GM23338 (cell line): Measurements from ENCODE around the gene ZNF546. TPM values are rescaled to one million over a fixed set of nuclear protein-coding genes. Genes with fewer than 3 reads are reported as not detected.

Experiments
- ATAC-seq: fragments of 200-7000 bp; cut with Tn5 transposase; 3 replicates; pipeline ENCODE4 v1.9.1; 2020
- DNase-seq: peaks from one replicate; pipeline ENCODE4 v3.0.0-alpha.2; 2015; ENCODE audit warnings: low spot score
- H2AFZ ChIP-seq: fragments of 200-600 bp; sonication (generic); 2 replicates; pipeline ENCODE4 v1.8.0; 2016; ENCODE audit warnings: antibody characterized with exemption, mild to moderate bottlenecking, moderate library complexity
- H3F3A ChIP-seq: fragments of 200-600 bp; sonication (generic); replicated peaks from 2 replicates; pipeline ENCODE4 v1.8.0; 2017; ENCODE audit warnings: antibody characterized with exemption, mixed run types, low read depth
- H3K27ac ChIP-seq: fragments of 200-600 bp; sonication (generic); 2 replicates; pipeline ENCODE4 v1.6.1; 2016; ENCODE audit warnings: low read depth
- H3K27me3 ChIP-seq: fragments of 200-600 bp; sonication (generic); 2 replicates; pipeline ENCODE4 v1.8.0; 2016; ENCODE audit warnings: mild to moderate bottlenecking, mixed run types, moderate library complexity; ENCODE audit not compliant: insufficient read depth
- H3K36me3 ChIP-seq: fragments of 200-600 bp; sonication (generic); 2 replicates; pipeline ENCODE4 v1.8.0; 2016; ENCODE audit warnings: mild to moderate bottlenecking; ENCODE audit not compliant: insufficient read depth
- H3K4me1 ChIP-seq: fragments of 200-600 bp; sonication (generic); 2 replicates; pipeline ENCODE4 v1.8.0; 2016; ENCODE audit warnings: mild to moderate bottlenecking, moderate library complexity; ENCODE audit not compliant: insufficient read depth
- H3K4me2 ChIP-seq: fragments of 200-600 bp; sonication (generic); 2 replicates; pipeline ENCODE4 v1.7.1; 2017; ENCODE audit warnings: mixed run types
- H3K4me3 ChIP-seq: fragments of 200-600 bp; sonication (generic); 2 replicates; pipeline ENCODE4 v1.6.1; 2016; ENCODE audit warnings: mixed run types
- H3K79me2 ChIP-seq: fragments of 200-600 bp; sonication (generic); replicated peaks from 2 replicates; pipeline ENCODE4 v1.8.0; 2017; ENCODE audit warnings: mild to moderate bottlenecking; ENCODE audit not compliant: insufficient read depth
- H3K9me2 ChIP-seq: fragments of 200-600 bp; sonication (generic); 2 replicates; pipeline ENCODE4 v1.8.0; 2017; ENCODE audit not compliant: insufficient read depth
- H4K20me1 ChIP-seq: fragments of 200-600 bp; sonication (generic); replicated peaks from 2 replicates; pipeline ENCODE4 v1.8.0; 2017; ENCODE audit warnings: mild to moderate bottlenecking; ENCODE audit not compliant: insufficient read depth
- H3K27ac Mint-ChIP-seq: 2 replicates; pipeline ENCODE4 v1.8.0; 2020; ENCODE audit warnings: inconsistent platforms, mild to moderate bottlenecking, moderate library complexity, mixed read lengths
- H3K27me3 Mint-ChIP-seq: 3 replicates; pipeline ENCODE4 v1.8.0; 2022; ENCODE audit warnings: low read depth, mild to moderate bottlenecking, moderate library complexity, mixed read lengths, inconsistent platforms; ENCODE audit not compliant: insufficient read depth, poor library complexity
- H3K36me3 Mint-ChIP-seq: 3 replicates; pipeline ENCODE4 v1.8.0; 2021; ENCODE audit warnings: low read depth, mild to moderate bottlenecking, inconsistent platforms, moderate library complexity, mixed read lengths
- H3K4me1 Mint-ChIP-seq: 3 replicates; pipeline ENCODE4 v1.8.0; 2020; ENCODE audit warnings: mild to moderate bottlenecking, inconsistent platforms, mixed read lengths
- H3K4me3 Mint-ChIP-seq: 3 replicates; pipeline ENCODE4 v1.8.0; 2021; ENCODE audit warnings: moderate library complexity, mild to moderate bottlenecking, inconsistent platforms, mixed read lengths
- H3K9me3 Mint-ChIP-seq: 3 replicates; pipeline ENCODE4 v1.8.0; 2020; ENCODE audit warnings: moderate library complexity, mild to moderate bottlenecking, inconsistent platforms, mixed read lengths
- CREB1 ChIP-seq: fragments of 250-450 bp; sonication (Bioruptor Pico); IDR thresholded peaks from 2 replicates; pipeline ENCODE4 v1.5.0; 2020; ENCODE audit warnings: low read depth, mild to moderate bottlenecking, moderate library complexity
- ETS1 ChIP-seq: IDR thresholded peaks from 2 replicates; pipeline ENCODE4 v1.6.1; 2016; ENCODE audit warnings: antibody characterized with exemption
- REST ChIP-seq: IDR thresholded peaks from one replicate; pipeline ENCODE4 v1.6.1; 2018; ENCODE audit warnings: antibody characterized with exemption; ENCODE audit not compliant: unreplicated experiment
- ZNF462 ChIP-seq: fragments of 250-450 bp; sonication (Bioruptor Pico); IDR thresholded peaks from 2 replicates; pipeline ENCODE4 v1.5.0; 2020; ENCODE audit warnings: mild to moderate bottlenecking, moderate library complexity
- polyA plus RNA-seq: library from polyadenylated mRNA; unstranded; fragments of >200 nt; fragmentation: Nextera tagmentation; extraction: Ambion mirVana; gene quantifications from 2 replicates; pipeline ENCODE4 v1.2.1, GENCODE V29; 2016
- total RNA-seq: library from RNA; depleted of rRNA; stranded (reverse); fragments of >200 nt; shearing (Covaris generic); gene quantifications from 2 replicates; pipeline ENCODE4 v1.2.3, GENCODE V29; 2014

The ZNF546 gene
- total and polyA plus RNA-seq, 2 experiments from 2014 or later = 0.38 to 0.95 TPM

- TF ChIP-seq ZNF462 (CRISPR knock-in tag) (no peak), REST (no peak)
These were observed 57.8 kb downstream of the ZNF546 start (continued) for GRCh38 chr19:40054632-40055031.

- DNase-seq (no peak), ATAC-seq (no peak)
- Histone ChIP-seq H4K20me1 (peaks cover 8% of the 10 kb centered on the region), H2AFZ (peak overlapping the region; percentile 86), H3K79me2 (peaks cover 59% of the 10 kb centered on the region), H3K4me1 (peaks cover 10% of the 10 kb centered on the region; the same call in 1 of the 2 replicates), H3K36me3 (no peaks in the 10 kb centered on the region), H3K4me3 (peak overlapping the region; percentile 76), H3K4me2 (peak overlapping the region; percentile 79), H3K27ac (no peak overlapping the region), H3K27me3 (no peaks in the 10 kb centered on the region), H3F3A (no peaks in the 10 kb centered on the region), H3K9me2 (no peaks in the 10 kb centered on the region; the same call in 1 of the 2 replicates)
- peaks cover 13% of the 10 kb centered on the region for H3K4me1 Mint-ChIP-seq
- H3K4me3 Mint-ChIP-seq = peak overlapping the region; percentile 100
- no peak overlapping the region for H3K27ac Mint-ChIP-seq
- peaks cover 27% of the 10 kb centered on the region for H3K36me3 Mint-ChIP-seq
- peaks cover 13% of the 10 kb centered on the region for H3K27me3 Mint-ChIP-seq
- H3K9me3 Mint-ChIP-seq = peaks cover 36% of the 10 kb centered on the region
- no peak for TF ChIP-seq ETS1
- TF ChIP-seq ZNF462 (CRISPR knock-in tag) = no peak
- TF ChIP-seq CREB1 (CRISPR knock-in tag) = no peak
These were observed 58.2 kb downstream of the ZNF546 start for GRCh38 chr19:40055049-40055448.
